CD4-positive, alpha-beta T cell treated with Interferon alpha-2 for 1 hour (primary cell): ENCODE measurements around the gene GALE.
A peak's percentile ranks its signal among the peaks of the same experiment; 100 is the strongest.
"Not testable (repeated sequence)": the region's sequence is repeated elsewhere in the genome, so short reads cannot be mapped to it uniquely, and the experiment has no call there.

ENCODE experiments used
- DNase-seq, 2 donors: peaks; one replicate each; pipeline ENCODE4 v3.0.0-alpha.2; 2020 to 2022

GALE gene

DNA sequence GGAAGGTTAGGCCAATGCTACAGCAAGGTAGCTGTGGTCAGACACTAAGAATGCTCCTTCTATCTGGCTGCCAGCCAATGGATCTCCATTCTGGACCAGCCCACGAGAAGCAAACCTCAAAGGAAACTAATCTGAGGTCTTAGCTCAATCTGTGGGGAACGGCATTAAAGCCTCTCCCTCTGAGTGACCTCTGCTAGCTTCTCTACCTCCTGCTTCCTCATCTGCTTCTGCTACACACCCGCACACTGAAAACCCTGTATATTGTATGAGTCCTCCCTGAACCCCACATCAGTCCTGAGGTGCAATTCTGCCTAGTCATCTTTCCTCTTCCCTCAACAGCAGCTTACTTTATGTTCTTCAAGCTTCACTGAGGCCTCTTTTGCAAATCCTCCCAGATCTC is 6.9 kb upstream of the GALE start:
- no peak for DNase-seq

DNA sequence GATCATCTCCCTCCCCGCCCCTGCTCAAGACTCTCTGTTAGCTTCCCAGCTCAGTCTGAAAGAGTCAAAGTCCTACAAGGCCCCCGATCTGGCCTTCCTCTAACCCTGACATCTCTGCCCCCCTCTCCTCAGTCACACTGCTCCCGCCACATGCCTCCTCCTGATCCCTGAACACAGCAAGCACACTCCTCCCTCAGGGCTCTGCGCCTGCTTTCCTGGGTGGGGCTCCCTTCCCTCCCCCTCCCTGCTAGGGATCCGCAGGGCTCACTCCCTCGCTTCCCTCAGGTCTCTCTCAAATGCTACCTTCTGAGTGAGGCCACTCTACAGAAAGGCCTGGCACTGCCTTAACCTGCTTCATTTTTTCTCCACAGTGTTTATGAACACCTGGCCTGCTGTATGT is 5.7 kb upstream of the GALE start:
- no peak for DNase-seq

DNA sequence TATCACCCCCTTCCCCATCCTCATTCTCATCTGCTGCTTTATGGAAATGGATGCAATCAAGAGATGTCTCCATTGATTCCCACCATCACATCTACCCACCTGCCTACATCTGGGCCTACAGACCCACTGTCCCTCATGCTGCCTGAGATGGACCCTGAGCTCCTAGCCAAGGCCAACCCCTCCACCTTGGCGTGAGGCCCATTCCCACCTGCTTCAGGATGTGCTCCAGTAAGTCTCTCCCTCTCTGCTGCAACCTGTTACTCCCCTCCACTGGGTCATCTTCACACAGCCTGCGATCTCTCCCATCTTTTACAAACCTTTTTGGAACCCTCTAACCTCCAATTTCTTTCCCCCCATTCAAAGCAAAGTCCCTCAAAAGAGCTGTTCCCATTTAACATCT is 4.5 kb upstream of the GALE start:
- no peak for DNase-seq

DNA sequence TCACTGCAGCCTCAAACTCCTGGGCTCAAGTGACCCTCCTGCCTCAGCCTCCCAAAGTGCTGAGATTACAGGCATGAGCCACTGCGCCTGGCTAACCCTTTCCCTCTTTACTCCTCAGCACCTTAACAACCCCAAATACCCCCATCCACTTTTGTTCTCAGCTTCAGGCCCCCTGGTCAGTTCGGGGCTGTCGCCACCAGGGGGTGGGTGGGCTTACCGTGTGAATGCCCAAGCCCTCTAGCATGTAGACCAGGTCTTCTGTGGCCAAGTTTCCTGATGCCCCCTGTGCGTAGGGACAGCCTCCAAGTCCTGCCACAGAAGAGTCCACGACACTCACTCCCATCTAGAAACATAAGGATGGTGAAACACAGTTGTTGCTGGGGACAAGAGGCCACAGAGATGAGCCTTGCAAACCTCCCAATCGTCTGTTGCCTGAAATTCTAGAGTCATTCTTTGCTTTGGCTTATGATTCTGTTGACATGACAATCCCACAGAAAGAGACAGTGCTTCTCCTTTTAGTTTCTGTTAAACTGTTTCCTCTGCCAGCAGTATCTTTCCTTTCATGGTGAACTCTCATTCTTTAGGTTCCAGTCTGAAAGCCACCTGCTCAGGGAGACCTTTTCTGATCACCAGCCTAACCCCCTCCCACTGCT is 3.8 kb upstream of the GALE start:
- no peak for DNase-seq

DNA sequence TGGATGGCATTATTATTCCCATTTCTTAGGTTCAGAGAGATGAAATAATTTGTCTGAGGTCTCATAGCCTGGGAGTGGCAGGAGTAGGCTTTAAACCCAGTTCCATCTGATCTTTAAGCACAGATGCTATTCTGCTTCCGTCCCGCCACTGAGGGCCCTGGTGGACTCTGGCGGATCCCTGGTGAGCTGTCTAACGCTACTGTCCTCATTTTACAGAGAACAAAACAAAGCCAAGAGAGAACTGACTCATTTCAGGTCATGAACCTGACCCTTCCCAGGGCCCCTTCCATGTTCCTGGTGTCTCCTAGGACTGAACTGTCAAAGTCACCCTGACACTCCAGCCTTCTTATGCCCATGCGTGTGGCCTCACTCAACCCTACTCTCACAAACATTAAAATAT is 3.1 kb upstream of the GALE start:
- DNase-seq = no peak

DNA sequence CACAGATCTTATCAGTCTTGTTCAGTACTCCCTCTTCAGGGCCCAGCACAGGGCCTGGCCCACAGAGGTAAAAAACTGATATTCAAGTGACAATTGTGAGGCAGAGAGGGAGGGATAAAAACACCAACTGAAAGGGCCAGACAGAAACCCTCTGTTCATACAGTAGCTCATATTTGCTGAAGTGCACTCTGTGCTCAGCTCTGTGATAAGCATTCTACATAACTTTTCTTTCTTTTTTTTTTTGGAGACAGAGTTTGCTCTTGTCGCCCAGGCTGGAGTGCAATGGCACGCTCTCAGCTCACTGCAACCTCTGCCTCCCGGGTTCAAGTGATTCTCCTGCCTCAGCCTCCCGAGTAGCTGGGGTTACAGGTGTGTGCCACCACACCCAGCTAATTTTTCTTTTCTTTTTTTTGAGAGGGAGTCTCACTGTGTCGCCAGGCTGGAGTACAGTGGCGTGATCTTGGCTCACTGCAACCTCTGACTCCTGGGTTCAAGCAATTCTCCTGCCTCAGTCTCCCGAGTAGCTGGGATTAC is 2.3 kb upstream of the GALE start:
- DNase-seq = not testable (repeated sequence)

DNA sequence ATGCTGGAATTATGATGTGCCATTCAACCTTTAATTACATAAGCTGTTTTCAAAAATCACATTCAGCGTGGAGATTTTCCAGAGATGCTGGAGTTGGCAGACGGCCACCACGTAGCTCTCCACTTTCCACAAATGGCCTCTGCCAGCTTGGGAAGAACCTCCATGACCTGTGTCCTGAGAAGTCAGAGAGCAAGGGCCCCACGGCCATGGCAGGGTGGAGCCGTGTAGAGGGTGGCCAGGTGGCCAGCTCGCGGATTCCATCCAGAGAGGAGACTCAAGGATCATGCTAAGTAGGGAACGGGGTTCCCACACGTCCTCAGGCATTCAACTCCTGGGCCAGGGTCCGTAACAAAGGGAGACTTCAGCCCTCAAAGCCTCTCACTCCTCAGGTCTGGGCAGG is 1.3 kb upstream of the GALE start:
- DNase-seq = no peak

DNA sequence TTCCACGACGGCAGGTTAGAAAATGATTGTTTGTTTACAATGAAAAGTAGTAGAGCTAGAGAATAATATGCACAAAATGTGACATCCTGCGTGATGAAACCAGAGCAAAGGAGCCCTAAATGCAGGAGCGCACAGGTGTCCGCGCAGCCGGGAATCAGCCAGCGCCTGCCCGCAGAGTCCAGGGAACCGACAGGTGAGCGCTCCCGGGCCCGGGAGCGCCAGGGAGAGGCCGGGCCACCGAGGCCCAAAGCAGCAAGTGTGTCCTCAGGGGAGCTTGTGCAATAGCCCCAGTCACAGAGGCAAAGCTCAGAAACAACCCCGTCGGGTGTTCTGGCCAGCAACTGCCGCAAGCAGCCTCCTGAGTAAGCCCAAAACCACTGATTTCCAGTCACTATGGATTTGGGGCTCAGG is 789 bp upstream of the GALE start:
- DNase-seq = no peak

DNA sequence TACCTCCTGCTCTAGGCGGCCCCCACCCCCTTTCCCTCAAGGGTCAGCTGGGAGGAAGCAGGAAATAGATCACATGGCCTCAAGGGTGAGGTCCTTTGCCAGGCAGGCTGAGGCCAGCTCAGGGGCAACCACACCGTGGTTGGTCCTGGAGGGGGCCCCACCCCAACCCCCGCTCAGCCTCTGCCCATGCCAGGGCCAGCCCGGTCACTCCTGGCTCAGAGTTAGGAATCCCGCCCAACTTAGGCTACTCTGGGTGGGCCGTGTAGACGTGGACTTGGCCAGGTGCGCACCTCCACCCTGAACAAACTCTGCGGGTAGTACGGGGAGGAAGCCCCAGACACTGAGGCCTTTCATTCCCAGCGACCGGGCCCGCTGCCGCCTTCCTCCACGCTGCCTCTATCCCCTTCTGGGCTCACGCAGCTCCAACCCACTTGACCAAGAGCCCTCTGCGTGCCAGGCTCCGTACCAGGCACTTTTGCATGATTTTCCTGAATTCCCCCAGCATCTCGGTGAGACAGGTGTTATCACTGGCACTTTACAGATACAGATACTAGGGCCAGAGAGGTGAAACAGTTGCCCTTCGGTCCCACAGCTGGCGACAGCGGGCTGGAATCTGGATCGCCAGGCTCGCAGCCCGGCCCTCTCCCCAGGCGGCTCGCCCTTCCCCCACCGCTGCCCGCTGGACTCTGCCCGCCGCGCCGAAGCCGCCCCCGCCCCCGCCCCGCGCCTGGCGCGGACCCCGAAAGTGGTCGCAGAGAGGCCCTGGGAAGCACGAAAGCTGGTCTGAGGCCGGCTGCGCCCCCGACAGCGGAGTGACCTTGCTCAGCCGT is 769 bp downstream of the GALE start:
- DNase-seq = peak; percentile 33 to 44

DNA sequence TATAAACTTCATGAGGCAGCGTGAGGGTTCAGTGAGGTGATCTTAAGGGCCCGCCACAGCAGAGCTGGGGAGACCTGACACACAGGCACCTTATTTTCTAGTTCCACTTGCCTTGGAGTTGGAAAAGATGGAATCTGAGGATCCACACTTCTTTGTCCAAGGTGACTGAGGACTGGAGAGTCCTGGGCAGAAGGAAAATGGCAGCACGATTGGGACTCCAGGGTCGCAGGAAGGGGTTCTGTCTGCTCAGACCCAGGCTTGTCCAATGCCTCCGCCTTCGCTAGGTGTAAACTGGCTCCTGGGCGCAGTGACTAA is 1.3 kb downstream of the GALE start:
- DNase-seq = no peak

DNA sequence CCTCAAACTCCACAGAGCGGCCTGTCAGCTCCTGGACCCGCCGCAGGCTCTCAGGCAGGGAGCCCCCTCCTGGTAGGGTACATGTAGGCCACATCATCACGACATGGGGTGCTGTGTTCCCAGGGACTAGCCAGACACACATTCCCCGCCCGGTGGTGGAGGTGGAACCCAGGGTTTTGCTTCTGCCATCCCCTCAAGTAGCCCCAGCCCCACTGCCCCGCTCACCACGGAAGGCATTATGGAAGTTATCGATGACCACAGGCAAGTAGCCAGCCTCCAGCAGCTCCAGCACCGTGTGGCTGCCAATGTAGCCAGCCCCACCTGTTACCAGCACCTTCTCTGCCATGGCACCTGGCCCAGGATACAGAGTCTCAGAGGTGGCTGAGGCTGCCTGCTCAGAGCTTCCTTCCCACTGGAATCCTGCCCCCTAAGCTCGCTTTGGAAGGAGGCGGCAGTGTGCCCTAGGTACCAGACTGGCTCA is 1.9 kb downstream of the GALE start:
- DNase-seq = no peak

DNA sequence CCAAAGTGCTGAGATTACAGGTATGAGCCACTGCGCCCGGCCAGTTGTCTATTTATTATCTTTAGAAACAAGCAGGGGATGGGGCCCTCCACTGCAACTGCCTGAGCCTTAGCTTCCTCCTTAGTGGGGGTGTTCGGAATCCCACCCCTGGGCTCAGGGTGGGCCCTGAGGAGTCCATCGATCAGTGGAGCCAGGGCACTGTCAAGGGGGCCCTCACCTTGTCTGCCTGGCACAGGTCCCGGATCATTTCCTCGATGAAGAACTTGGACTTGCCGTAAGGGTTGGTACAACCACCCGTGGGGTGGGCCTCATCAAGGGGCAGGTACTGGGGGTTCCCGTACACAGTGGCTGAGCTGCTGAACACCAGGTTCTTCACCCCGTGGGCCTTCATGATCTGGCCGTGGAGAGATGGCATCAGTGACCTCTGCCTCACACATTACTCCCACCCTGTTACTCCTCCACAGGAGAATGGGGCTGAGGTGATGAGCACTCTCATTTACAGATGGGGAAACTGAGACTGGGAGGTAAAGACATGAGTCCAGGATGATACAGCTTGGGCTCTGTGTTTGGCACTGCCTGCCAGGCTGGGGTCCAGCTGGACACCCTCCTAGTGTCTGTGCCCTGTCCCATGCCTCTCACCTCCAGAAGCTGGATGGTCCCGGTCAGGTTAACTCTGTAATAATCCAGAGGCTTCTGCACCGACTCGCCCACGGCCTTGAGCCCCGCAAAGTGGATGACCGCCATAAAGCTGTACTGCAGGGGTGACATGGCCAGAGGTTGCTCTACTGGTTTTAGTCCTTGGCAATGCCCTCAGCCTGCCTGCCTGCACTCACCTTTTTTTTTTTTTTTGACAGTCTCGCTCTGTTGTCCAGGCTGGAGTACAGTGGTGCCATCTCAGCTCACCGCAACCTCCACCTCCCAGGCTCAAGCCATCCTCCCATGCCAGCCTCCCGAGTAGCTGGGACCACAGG is 2.8 kb downstream of the GALE start:
- DNase-seq = no peak

DNA sequence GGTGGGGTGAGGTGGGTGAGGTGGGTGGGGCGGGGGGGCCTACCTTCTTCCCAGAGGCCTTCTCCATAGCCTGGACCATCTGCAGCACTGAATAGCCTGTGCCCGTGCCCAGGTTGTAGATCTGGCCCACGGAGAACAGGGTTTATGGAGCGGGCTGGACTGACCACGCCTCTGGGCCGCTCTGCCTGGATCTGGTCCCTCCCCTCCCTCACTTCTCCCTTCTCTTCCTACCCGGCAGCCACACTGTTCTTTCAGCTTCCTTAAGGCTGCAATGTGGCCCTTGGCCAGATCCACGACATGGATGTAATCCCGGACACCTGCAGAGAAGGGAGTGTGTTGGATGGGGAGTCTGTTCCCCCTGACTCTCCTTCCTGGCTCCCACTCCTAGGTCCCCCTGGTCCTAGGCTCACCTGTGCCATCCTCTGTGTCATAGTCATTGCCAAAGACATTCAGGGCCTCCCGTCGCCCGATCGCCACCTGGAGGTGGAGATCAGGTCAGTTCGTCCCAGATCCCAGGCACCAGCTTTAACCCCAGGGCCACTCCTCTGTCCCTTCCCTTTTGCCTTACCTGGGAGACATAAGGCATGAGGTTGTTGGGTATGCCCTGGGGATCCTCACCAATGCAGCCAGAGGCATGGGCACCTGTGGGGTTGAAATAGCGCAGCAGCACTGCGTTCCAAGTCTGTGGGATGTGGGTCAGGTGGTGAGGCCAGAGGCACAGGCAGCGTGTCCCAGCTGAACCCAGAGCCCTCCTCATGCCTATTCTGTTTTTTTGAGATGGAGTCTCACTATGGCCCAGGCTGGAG is 3.9 kb downstream of the GALE start:
- DNase-seq = no peak

DNA sequence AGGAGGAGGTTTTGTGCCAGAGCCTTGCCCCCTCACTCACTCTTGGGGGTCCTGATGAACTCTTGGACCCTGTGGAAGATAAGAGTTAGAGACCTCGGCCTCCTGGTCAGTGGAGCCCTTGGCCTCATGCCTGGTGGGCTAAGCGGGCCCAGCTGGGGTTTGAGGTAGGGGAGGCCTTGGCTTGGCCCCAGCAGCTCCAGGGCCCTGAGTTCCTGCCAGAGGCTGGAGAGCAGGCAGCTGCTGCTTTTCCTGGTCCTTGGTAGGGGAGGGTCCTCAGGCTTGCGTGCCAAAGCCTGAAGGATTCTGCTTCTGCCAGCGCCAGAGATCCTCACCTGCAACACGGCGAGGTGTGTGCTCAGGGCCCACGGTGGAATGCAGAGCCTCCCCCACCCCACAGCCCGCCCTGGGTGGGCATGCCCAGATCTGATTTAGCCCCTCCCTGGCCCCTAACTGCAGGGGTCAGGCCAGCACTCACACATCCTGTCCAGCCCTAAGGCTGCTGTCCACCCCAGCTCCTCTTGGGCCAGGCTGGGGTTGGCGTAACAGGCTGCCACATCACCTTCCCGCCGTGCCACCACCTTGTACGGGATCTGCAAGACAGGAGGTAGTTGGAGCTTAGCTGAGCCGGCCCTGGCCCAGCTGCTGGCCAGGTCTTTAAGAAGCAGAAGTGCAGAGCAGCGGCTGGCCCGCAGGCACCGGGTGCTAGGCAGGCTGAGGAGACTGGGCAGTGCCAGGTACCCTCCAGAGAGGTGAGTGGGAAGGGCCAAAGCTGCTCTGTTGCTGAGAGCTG is 4.7 kb downstream of the GALE start:
- no peak for DNase-seq

DNA sequence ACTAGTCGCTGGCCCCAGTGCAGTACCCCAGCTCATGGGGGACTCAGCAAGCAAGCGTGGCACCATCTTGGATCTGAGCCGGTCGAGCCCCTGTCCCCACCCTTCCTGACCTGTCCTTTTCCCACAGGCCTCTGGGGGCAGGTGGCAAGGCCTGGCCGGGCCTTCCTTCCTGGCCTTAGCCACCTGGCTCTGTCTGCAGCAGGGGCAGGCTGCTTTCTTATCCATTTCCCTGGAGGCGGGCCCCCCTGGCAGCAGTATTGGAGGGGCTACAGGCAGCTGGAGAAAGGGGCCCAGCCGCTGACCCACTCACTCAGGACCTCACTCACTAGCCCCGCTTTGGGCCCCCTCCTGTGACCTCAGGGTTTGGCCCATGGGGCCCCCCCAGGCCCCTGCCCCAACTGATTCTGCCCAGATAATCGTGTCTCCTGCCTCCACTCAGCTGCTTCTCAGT is 5.8 kb downstream of the GALE start:
- DNase-seq = not testable (repeated sequence)

DNA sequence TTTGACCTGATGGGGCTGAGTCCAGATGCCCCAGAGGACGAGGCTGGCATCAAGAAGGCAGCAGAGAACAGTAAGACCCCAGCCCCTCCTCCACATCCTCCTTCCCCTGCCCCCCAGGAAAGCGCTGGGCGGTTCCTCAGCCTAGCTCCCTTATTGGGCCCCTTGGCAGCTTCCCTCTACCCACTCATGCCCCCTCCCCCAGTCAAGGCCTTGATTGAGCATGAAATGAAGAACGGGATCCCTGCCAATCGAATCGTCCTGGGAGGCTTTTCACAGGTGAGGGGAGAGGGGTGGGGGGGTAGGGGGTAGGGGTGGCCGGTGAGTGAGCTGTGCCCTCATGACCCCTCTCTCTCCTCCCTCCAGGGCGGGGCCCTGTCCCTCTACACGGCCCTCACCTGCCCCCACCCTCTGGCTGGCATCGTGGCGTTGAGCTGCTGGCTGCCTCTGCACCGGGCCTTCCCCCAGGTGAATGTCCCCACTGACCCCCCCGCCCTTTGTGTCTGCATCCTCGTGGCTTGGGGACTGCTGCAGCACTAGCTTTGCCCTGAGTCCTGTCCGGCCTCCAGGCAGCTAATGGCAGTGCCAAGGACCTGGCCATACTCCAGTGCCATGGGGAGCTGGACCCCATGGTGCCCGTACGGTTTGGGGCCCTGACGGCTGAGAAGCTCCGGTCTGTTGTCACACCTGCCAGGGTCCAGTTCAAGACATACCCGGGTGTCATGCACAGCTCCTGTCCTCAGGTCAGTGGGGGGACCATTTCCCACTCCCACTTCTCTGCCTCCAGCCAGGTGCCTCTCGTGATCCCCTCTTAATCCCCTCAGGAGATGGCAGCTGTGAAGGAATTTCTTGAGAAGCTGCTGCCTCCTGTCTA is 6.5 kb downstream of the GALE start:
- no peak for DNase-seq

DNA sequence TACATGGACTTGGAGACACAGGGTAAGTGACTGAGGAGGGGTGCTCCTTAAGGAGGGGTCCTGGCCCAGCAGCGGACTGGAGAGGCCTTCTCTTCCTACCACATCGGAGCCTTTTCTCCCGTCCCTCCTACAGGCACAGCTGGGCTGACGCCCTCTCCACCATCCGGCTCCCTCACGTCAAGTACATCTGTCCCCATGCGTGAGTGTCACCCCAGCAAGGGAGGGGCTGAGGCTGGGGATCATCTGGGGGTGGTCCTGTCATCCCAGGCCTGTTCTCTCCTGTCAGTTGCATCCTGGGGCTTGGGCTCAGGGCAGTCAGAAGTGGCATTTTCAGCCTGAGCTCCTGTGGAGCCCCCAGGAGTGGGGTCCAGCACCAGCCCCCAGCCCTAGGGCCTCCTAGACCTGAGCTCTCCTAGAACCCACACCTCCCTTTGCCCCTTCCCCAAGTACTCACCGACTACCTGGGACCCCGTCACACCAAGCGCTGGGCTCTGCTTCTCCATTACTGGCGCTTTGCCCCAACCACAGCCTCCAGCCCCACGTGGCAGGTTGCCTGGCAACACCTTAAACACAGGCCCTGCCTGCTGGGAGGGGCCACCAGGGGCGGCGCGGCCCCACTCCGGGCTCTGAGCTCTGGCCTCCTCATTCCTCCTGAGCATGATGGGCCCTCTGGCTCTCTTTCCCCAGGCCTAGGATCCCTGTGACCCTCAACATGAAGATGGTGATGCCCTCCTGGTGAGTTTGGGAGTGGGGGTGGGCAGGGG is 7.4 kb downstream of the GALE start:
- DNase-seq = peak in 1 of 2 donors; percentile 44

DNA sequence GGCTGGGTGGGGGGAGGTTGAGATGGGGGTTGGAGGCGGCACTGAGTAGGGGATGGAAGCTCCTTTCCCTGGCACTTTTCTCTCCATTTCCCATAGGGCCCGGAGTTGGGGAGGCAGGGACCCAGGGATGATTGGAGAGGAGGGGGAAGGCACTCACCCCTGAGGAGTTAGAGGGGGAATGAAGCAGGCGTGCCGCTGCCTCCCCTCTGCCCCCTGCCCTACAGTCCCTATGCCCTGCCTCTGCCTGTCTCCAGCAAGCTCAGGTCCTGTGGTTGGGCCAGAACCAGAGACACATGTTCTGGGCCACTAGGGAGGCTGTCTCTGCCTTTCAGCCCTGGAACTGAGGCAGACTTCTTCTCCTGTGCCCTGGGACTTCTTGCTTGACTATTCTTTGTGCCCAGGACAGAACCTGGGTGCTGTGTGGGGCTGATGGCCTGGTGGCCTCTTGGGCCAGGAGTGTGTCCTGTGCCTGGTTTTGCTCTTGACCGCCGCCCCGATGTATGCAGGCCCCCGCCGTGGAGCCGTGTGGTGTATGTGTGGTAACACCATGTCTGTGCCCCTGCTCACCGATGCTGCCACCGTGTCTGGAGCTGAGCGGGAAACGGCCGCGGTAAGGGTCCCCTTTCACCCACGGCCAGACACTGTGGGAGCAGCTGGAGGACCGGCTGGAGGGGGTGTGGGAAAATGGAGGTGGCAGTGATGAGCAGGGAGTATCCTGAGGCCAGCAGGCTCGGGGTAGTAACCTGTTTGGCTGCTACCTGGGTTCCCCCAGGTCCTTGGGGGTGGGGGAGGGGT is 8.2 kb downstream of the GALE start:
- no peak for DNase-seq
